ENCODE measurements around the gene KDM8.

GRCh38 chr16:27156579-27156978 is 46.7 kb upstream of the KDM8 start:
- no peak for TF ChIP-seq SIN3A (IDR thresholded peaks at IDR 0.05; ENCODE audit: low read depth)
- no peak for TF ChIP-seq EZH2 (IDR thresholded peaks at IDR 0.05)
- TF ChIP-seq RAD21 (IDR thresholded peaks at IDR 0.05; ENCODE audit: low read depth): no peak
- TF ChIP-seq YY1 (IDR thresholded peaks at IDR 0.05; ENCODE audit: extremely low read depth, insufficient replicate concordance, low read depth, low read length): no peak
- TF ChIP-seq MAX (IDR thresholded peaks at IDR 0.05): no peak
- TF ChIP-seq POLR2AphosphoS5 (IDR thresholded peaks at IDR 0.05; ENCODE audit: low read depth, low read length): no peak
- TF ChIP-seq SRF (IDR thresholded peaks at IDR 0.05; ENCODE audit: low read depth): no peak
- no peak for TF ChIP-seq ZFX (IDR thresholded peaks at IDR 0.05)
- TF ChIP-seq CTCF (IDR thresholded peaks at IDR 0.05 in 2 of 3, conservative IDR thresholded peaks at IDR 0.05 in 1 of 3; ENCODE audit: borderline replicate concordance in 1 of 3, insufficient read depth in 1 of 3, low read depth in 2 of 3, low read length in 2 of 3): no peak
- no peak for TF ChIP-seq SP1 (IDR thresholded peaks at IDR 0.05; ENCODE audit: low read depth)
- TF ChIP-seq POLR2A (IDR thresholded peaks at IDR 0.05; ENCODE audit: borderline replicate concordance, extremely low read depth, insufficient read depth, insufficient read length): no peak
- TF ChIP-seq, protein P1, sequence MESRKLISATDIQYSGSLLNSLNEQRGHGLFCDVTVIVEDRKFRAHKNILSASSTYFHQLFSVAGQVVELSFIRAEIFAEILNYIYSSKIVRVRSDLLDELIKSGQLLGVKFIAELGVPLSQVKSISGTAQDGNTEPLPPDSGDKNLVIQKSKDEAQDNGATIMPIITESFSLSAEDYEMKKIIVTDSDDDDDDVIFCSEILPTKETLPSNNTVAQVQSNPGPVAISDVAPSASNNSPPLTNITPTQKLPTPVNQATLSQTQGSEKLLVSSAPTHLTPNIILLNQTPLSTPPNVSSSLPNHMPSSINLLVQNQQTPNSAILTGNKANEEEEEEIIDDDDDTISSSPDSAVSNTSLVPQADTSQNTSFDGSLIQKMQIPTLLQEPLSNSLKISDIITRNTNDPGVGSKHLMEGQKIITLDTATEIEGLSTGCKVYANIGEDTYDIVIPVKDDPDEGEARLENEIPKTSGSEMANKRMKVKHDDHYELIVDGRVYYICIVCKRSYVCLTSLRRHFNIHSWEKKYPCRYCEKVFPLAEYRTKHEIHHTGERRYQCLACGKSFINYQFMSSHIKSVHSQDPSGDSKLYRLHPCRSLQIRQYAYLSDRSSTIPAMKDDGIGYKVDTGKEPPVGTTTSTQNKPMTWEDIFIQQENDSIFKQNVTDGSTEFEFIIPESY (IDR thresholded peaks at IDR 0.05; ENCODE audit: extremely low read depth, insufficient replicate concordance, low read length): no peak
- no peak for TF ChIP-seq ZNF274 (IDR thresholded peaks at IDR 0.05; ENCODE audit: low read depth, low read length)

Data from HCT116 (cell line).